ENCODE data around the gene IL18.

DNA sequence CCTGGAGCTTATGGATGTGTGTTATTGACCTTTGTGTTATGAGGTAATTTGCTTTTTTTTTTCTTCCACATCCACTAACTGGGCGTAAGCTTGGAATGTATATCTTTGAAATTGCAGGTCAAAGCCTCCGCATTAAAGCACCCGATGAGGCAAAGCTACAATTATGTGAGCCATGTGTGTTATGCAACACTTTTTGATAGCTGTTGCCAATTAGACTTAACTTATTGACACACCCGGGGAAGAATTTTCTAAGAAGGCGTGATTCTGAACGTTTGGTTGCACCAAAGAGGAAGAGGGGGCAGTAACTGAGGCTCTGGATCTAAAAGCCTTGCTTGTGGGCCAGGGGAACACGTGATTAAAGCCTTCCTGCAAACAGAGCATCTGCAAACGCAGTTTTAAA lies 2.7 kb upstream of the IL18 start:
- TF ChIP-seq, protein P1, sequence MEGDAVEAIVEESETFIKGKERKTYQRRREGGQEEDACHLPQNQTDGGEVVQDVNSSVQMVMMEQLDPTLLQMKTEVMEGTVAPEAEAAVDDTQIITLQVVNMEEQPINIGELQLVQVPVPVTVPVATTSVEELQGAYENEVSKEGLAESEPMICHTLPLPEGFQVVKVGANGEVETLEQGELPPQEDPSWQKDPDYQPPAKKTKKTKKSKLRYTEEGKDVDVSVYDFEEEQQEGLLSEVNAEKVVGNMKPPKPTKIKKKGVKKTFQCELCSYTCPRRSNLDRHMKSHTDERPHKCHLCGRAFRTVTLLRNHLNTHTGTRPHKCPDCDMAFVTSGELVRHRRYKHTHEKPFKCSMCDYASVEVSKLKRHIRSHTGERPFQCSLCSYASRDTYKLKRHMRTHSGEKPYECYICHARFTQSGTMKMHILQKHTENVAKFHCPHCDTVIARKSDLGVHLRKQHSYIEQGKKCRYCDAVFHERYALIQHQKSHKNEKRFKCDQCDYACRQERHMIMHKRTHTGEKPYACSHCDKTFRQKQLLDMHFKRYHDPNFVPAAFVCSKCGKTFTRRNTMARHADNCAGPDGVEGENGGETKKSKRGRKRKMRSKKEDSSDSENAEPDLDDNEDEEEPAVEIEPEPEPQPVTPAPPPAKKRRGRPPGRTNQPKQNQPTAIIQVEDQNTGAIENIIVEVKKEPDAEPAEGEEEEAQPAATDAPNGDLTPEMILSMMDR (conservative IDR thresholded peaks at IDR 0.05; ENCODE audit: low read length): no peak
- no peak for TF ChIP-seq EZH2phosphoT487 (IDR thresholded peaks at IDR 0.05; ENCODE audit: borderline replicate concordance, low read depth, low read length)

Data from OCI-LY7 (cell line).